DMS153 treated with DMSO at 0.1 percent for 48 hours (cell line): ENCODE results near the gene C16orf95.
A peak's percentile ranks its signal among the peaks of the same experiment; 100 is the strongest.

Experiments
- DNase-seq: peaks from one replicate; lab custom pipeline; 2025; ENCODE audit not compliant: unreplicated experiment; lab: John Stamatoyannopoulos, UW

Gene C16orf95

DNA sequence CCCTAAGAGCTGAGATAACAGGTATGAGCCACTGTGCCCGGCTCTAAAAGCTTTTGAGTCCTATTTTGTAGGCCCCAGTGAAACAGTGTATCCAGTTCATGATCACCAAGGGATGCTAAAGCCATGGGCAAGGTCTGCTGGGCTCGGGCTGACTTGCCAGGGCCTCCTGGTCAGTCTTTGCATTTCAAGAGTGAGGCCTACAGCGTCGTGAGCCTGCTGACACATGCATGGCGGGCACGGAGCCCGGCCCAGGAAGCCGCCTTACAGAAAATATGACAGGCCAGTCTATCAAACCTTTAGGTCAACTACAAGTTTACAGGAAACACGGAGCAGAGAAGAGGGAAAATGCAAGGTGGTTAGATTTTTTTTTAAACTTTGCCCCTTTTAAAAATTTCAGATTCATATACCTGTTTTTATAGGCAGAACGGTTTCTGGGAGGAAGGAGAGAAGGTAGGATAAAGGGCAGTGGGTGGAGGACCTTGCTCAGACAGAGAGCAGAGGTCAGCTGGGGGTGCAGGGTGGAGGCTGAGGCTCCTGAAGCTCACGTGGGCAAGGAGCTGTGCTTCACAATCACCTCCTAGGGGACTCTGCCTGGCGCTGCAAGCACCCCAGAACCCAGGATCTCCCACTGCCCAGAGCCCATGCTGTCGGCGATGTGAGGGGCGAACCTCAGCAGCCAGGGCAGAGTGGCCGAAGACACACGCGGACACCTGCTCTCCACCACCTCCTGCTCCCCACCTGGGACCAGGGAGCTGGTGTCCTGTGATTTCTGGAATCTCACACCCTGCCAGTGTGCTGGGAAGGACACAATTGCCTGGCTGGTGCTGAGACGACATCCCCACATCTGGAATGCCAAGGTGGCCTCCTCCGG, 21.3 kb downstream of the C16orf95 start:
- no peak for DNase-seq

DNA sequence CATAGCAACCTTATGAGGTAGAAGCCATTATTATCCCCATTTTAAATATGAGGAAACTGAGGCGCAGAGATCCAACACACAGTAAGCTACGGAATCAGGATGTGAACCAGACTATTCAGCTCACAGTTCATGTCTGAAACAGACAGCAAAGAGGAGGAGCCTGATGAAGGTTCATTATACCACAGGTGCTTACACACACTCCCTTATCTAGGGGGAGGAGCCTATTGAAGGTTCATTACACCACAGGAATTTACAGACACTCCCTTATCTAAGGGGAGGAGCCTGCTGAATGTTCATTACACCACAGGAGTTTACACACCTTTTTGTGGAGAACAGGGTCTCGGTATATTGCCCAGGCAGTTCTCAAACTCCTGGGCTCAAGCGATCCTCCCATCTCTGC, 21.9 kb downstream of the C16orf95 start:
- DNase-seq: no peak

DNA sequence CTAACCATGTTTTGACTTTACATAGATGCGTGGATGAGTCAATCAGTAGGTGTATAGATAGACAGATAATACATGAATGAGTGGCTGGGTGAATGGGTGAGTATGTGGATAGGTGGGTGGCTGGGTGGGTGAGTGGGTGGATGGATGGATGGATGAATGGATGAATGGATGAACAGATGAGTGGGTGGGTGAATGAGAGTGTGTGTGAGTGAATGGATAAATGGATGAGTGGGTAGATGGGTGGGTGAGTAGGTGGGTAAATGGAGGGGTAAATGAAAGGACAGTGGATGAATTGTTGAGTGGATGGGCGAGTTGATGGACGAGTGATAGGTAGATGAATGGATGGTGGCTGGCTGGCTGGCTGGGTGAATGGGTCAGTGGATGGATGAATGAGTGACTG, 23.2 kb downstream of the C16orf95 start:
- DNase-seq: no peak

DNA sequence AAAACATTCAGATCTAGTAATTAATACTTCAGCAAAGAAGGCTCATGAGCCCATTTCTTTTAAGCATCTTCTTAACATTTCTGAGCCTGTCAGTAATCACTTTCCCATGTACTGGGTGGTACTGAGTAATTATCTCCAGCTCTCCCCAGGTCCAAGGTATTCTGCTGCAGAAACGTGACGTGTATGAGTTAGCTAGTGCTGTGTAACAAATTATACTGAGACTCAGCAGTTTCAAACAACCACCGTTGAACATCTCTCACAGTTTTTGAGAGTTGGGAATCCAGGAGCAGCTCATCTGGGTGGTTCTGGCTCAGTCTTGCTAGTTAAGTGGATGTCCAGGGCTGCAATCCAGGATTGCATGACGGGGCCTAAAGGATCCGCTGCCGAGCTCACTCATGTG, 25.2 kb downstream of the C16orf95 start:
- DNase-seq: no peak

DNA sequence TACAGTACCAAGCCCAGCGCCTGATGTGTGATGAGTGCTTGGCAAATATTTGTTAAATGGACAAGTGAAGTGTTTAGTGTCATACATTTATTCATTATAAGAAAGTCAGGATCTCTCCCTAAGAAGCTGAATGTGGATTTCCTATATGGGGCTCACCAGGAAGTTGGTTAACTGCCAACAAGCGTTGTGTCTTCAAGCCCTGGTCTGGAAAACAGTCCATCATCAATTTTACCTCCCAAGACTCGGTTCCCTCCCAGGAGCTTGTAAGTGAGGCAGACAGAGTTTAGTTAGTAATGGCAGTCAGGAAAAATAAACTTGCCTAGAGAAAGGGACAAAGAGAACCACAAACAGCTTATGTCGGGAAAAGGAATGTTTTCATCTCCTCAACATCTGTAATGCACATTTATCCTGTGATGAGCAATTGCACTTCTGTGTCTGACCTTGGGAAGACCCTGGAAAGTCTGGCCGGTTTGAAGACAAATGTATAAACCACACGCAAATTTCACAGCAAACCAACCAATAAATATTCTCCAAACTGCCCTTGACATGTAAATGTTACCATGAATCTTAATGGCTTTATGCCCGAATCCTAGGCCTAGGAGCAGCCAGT, 28.3 kb downstream of the C16orf95 start:
- no peak for DNase-seq

DNA sequence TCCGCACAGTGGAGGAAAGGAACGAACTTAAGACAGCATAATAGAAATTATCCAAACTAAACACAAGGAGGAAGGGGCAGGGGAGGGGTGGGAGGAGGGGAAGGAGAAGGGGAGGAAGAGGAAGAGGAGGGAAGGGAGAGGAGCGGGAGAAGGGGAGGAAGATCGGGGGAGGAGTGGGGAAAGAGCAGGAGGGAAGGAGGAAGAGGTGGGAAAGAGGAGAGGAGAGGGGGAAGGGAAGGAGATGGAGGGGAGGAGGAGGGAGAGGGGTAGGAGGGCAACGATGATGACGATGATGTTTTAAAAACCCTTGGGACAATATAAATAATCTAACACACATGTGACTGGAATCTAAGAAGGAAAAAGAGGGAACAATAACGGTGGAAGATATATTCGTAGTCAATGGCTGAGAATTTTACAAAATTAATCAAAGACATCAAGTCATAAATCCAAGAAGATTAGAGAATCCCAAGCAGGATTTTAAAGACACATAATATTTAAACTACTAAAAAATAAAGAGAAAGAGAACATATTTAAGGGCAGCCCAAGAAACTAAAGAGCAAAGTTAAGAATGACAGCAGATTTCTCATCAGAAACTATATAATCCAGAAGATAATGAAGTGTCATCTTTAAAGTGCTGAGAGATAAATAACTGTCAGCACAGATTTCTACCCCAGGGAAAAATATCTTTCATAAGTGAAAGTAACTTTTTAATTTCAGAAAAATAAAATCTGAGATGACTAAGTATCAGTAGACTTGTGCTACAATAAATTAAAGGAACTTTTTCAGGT, 30.2 kb downstream of the C16orf95 start:
- DNase-seq: no peak

DNA sequence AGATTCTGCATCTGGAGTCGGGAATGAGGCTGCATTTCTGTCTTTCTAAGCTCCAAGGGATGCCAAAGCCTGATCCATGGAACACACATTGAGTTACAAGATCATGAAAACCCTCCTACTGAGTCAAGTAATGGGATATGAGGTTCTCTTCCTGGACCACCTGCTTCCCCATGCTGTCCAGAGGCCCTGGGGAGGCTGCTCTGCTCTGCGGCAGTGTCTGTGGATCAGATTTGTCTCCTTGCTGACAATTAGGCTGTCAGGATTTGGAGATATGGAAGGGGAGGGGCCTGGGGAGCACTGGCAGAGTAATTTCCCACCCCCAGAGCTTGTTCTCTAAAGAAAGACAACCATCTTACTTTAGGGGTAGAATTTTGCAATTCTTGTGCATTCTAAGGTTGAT, 33.0 kb downstream of the C16orf95 start:
- DNase-seq: no peak

DNA sequence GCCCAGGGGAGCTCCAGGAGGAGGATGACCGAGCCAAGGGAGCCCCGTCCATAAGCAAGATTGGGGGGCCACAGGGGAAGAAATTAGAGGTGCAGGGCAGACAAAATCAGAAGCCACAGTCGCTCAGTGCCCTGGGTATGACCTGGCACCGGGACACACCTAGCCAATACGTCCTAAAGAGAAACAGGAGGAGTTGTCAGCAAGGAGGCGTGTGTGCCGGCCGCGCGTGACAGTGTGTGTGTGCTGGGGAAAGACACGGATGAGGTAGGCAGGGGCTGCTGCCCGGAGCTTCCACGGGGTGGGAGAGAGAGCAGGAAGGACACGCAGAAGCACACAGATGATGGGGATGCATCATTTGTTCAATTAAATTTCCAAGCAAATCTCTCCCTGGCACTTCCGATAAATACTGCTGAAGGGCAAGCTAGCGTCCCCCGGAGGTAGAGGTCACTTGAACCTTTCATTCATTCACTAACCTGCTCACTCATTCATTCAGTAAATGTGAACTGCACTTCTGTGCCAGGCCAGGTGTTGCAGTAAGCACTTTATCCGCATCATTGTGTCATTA, 38.0 kb downstream of the C16orf95 start:
- no peak for DNase-seq

DNA sequence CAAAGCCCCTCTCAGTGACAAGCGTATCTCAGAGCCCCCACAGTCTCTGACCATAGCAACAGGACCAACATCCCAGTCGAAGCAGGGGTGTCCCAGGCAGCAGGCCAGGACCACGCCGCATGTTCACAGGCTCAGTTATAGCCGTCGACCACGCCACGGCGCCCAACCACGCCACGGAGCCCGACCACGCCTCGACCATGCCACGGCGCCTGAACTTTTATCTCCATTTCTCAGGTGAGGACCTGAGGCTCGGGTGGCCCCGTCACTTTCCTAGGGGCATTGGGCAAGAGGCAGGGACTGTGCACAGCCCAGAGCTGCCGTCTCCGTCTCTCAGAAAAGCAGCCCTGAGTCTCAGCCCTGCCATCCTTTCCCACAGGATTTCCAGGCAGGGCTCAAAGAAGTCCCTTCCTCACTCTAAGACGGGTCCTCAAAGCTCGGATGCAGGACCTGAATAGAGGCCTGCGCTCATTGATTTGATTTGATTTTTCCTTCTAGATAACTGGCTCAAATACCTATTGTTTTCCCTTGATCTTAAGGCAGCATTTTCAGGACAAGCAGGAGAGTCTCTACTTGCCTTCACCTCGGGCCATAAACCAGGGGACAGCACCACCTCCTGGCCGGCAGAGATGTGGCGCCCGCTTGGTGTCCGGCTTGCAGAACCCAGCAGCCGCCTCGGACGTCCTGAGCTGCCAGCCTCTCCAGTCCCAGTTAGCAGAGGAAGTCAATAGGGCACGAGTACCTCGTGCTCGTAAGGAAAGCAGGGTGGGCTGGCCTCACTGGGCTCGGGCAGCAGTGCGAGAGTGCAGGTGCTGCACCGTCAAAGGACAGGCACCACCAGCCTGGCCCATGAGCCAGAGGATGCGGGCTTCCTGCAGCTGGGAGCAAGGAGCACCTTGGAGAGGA, 38.8 kb downstream of the C16orf95 start:
- DNase-seq: peak; percentile 39

DNA sequence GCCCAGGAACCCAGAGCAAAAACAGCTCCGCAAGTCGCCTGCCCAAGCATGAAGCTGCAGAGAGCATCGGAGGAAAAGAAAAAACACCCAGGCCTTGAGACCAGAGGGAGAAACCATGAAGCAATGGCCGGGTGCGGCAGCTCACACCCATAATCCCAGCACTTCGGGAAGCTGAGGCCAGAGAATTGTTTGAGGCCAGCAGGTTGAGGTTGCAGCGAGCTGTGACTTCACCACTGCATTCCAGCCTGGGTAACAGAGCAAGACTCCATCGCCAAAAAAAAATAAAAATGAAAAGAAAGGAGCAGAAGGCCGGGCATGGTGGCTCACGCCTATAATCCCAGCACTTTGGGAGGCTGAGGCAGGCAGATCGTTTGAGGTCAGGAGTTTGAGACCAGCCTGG, 40.3 kb downstream of the C16orf95 start:
- no peak for DNase-seq

DNA sequence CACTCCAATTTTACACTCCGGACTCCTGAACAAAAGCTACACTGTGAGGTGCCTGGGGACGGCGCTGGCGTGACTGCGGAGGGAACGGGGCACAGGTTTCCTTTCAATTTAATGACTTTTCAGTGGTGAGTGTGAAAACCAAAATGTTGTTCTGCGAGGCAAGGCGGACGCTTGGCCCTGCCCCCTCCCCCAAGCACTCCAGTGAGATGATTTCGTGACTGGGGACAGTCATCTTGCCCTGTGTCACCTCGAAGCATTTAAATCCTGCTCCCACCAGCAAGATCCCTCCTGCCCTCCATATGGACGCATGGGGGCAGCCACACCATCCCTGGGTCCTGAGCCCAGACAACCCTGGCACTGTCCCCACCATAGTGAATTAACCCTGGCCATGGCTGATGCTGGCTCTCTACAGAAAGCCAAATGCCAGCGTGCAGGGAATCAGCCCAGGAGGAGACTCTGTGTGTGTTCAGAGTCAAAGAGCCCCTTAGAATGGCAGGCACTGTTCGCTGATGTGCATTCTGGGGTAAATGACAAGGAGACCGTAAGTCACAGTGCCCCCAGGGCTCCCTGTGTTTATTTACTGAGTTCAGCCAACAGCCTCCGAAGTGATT, 41.0 kb downstream of the C16orf95 start:
- no peak for DNase-seq

DNA sequence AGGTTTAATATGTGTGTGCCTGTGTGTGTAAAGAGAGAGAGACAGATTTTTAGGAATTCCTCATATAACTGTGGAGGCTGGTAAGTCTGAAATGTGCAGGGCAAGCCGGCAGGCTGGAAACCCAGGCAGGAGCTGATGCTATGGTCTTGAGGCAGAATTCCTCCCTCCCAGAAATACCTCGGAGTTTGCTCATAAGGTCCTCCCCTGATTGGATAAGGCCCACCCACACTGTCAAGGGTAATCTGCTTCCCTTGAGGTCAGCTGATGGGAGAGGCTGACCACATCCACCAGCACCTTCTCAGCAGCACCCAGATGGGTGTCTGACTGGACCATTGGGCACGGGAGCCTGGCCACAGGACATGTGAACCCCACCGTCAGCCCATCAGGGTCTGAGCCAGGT, 42.4 kb downstream of the C16orf95 start:
- DNase-seq: no peak

DNA sequence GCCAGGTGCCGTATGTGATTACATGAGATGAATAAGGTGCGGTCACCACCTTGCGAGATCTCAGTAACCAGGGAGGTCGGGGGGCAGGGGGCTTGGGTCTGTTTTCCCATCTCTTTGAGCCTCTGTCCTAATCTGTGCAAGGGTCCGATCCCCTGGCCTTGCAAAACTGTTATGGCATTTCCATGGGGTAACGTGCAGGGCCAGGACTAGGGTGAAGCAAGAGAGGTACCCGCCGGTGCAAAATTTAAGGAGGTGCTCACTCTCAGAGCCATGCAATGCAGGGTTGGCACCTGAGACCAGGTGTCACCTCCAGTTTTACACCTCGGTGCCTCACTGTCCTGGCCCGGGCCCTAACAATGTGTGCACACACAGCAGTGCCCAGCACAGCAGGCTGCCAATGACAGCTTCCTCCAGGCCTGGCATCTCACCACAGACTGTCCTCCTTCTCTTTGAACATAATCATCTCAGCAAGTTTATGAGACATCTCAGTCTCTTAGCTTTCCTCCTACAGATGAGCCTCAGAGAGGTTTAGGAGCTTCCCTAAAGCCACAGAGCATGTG, 43.6 kb downstream of the C16orf95 start:
- DNase-seq: no peak

DNA sequence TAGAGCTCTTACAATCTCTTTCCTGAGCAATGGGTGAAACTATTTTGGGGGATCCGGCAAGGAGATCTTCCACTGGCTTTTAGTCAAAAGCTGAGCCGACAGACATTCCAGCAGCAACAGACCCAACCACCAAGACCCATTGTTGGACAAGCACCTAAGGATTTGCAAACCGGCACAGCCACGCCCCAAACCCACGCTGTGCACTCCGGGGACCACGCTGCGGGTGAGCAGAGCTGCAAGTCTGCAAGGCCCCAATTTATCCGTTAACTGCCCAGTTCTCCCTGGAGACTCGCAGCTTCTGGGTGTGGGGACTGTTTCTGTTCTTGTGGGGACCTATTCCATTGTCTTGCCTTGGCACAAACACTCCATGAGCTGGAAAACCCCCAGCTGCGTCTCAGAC, 45.9 kb downstream of the C16orf95 start:
- no peak for DNase-seq

DNA sequence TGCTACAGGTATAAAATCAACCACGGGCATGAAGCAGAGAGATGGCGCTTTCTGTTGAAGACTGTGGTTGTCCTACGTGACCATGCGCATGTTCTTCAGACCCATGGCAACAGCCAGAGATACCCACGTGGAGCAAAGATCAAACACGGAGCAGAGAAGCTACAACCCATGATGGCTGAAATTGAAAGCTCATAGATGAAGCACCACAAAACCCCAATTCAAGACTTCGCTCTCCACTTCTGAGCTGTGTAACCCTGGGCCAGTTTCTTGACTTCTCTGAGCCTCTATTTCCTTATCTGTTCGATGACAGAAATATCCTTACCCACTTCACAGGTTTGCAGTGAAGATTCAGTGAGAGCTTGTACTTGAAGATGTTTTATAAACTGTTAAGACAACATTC, 49.6 kb downstream of the C16orf95 start:
- DNase-seq: no peak

DNA sequence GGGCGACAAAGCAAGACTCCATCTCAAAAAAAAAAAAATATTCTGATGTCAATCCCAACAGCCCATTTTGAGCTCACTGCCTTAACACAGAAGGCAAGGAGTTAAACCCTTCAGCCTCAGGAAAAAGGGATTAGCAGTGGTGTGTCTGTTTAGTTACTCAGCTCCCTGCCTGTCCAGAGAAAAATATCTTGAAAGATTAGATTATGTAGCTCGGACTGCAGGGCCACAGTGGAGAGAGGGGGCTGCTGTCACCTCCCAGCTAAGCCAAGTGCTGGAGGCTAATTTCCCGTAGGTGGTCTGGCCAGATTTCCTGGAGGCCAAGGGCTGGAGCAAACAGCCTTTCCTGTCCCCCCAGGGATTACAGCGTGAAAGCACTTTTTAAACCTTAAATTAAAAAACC, 50.3 kb downstream of the C16orf95 start:
- DNase-seq: no peak

DNA sequence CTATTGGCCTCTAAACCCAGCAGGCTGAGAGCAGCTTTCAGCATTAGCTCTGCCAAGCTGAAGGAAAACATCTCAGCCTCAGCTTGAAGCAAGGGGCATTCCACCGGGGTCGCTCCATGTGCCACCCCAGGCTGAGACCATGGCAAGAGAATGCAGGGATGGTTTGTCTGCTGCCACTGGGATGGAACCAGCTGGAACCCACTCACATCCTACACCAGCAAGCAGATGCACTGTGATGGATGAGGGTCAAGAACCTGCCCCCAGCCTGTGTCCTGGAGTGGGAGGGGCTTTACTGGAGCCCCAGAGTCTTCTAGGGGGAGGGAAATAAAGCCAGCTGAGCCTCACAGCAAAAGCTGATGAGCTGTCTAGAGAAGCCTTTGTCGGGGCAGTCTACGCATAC, 51.9 kb downstream of the C16orf95 start:
- no peak for DNase-seq

DNA sequence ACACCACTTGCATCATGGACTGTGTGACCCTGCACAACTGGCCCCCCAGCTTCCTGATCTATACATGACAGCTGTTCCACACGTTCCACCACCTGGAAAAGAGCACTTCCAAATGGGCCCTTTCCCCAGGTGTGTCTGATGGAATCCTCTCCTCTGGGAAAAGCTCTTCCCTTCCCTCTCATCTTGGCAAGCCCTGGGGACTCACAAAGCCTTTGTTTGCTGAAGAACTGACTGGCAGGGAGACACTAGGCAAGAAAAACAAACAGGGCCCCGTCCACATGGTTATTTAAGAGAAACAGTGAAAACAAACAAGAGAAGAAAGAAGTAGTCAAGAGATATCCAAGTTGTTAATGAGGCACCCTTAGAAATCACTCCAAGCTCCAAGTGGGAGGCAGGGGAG, 52.6 kb downstream of the C16orf95 start:
- no peak for DNase-seq

DNA sequence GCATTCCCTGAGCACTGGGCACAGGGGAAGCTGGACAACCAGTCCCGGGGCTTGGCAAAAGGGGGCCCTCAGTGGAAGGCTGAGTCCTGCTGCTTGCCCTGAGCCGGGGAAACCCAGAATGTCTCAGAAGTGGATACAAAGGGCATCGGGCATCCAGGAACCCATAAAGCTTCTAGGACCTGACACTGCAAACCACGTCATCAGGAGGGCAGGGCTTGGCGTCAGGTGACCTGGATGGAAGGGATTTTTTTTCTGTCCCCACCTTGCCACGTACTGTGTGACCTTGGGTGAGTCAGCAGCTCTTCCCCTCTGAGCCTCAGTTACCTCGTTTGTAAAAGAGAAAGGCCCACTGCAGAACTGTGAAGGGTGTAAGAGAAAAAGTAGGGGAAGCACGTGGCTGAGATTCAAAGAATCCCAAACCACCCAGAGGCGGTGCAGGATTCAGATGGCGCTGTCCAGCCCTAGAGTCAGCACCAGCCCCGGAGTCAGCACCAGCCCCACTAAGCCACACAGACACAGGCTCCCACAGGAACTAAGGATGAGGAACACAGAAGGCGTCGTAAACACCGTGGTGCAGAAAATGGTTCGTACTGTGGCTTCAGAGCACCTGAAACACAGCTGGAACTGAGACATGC, 53.7 kb downstream of the C16orf95 start:
- DNase-seq: no peak
